NCI-H226 (cell line): ENCODE measurements around the gene ADCY7.

Source experiments
- DNase-seq: peaks from one replicate; pipeline ENCODE4 v3.0.0-alpha.2; 2015

Gene ADCY7

GRCh38 chr16:50284131-50284911 is 18.0 kb downstream of the ADCY7 start:
- DNase-seq: no peak

GRCh38 chr16:50285406-50286003 is 19.2 kb downstream of the ADCY7 start:
- DNase-seq: no peak

GRCh38 chr16:50286681-50287080 is 20.3 kb downstream of the ADCY7 start:
- no peak for DNase-seq

GRCh38 chr16:50288026-50288425 is 21.7 kb downstream of the ADCY7 start:
- DNase-seq: no peak

GRCh38 chr16:50288920-50289319 is 22.6 kb downstream of the ADCY7 start:
- DNase-seq: no peak

GRCh38 chr16:50289950-50290764 is 23.8 kb downstream of the ADCY7 start:
- no peak for DNase-seq

GRCh38 chr16:50290856-50291255 is 24.5 kb downstream of the ADCY7 start:
- no peak for DNase-seq

GRCh38 chr16:50291719-50292565 is 25.6 kb downstream of the ADCY7 start:
- DNase-seq: no peak

- DNase-seq: no peak
These were observed 26.2 kb downstream of the ADCY7 start for GRCh38 chr16:50292566-50292948.

GRCh38 chr16:50293041-50293783 is 26.9 kb downstream of the ADCY7 start:
- DNase-seq: no peak

- DNase-seq: no peak
These were observed 27.9 kb downstream of the ADCY7 start for GRCh38 chr16:50293994-50294855.

GRCh38 chr16:50294955-50295354 is 28.6 kb downstream of the ADCY7 start:
- DNase-seq: no peak

GRCh38 chr16:50295541-50296132 is 29.3 kb downstream of the ADCY7 start:
- no peak for DNase-seq

- no peak for DNase-seq
These were observed 30.5 kb downstream of the ADCY7 start for GRCh38 chr16:50296807-50297206.

GRCh38 chr16:50297301-50298074 is 31.1 kb downstream of the ADCY7 start:
- DNase-seq: no peak

- no peak for DNase-seq
These were observed 31.7 kb downstream of the ADCY7 start for GRCh38 chr16:50298075-50298460.

GRCh38 chr16:50298591-50299507 is 32.5 kb downstream of the ADCY7 start:
- DNase-seq: no peak

- DNase-seq: no peak
These were observed 33.3 kb downstream of the ADCY7 start for GRCh38 chr16:50299508-50300105.
